GM21528 (cell line): ENCODE measurements around the gene CWC22.
"Not testable (repeated sequence)": the region's sequence is repeated elsewhere in the genome, so short reads cannot be mapped to it uniquely, and the experiment has no call there.

Experiments
- ATAC-seq: cut with Tn5 transposase; IDR thresholded peaks from one replicate; pipeline ENCODE4 v1.9.1; 2021; ENCODE audit warnings: mild to moderate bottlenecking, moderate library complexity; ENCODE audit not compliant: unreplicated experiment, low FRiP score

CWC22 gene

GRCh38 chr2:180006781-180007579 lies at the start of gene CWC22:
Gene CWC22 (minus strand): TSS chr2:180007297. CDS start chr2:179993341, 13,956 bp downstream.
- peak; percentile 99 for ATAC-seq

GRCh38 chr2:180056367-180057118 lies 49.4 kb upstream of the CWC22 start:
- no peak for ATAC-seq

GRCh38 chr2:180054576-180054975 lies 47.5 kb upstream of the CWC22 start:
- not testable (repeated sequence) for ATAC-seq

- no peak for ATAC-seq
Measured at GRCh38 chr2:180050246-180050645, 43.1 kb upstream of the CWC22 start.

GRCh38 chr2:180048251-180048650 lies 41.2 kb upstream of the CWC22 start:
- ATAC-seq: no peak

GRCh38 chr2:180046776-180047175 lies 39.7 kb upstream of the CWC22 start:
- ATAC-seq: no peak

DNA sequence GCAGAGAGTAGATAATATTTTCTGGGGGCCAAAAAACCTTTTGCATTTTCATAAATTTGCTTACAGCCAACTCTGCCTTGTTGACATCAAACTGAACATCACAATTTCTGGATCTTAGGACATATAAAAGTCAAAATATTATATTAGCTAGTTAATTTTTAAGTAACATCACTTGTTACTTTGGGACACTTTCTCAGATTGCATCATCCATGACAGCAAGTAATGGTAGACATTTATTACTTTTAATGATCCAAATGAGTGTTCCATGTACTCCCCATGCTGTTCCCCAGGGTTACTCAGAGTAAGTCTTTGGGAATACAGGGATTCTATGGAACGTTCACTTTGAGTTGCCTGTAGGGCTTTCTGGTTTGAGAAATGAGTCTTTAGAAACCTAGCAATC lies 39.1 kb upstream of the CWC22 start:
- no peak for ATAC-seq

- ATAC-seq: no peak
Measured at GRCh38 chr2:180040146-180040925, 33.2 kb upstream of the CWC22 start.

DNA sequence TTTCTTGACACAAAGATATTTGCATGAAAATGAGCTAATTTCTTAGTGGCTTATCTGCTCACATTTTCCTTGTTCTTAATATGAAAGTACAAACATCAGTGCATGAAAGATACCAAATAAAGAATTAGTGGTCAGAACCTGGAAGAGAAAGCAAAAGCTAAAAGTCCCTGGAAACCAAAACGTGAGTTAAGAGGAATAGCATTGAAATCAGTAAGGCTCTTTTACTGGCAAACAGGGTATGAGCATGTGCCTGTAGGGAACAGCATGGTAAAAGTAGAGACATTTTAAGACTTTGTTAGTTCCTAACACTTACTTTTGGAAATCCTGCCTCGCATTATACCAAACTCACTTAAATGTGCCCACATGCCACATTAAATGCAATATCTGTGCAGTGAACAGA lies 31.9 kb upstream of the CWC22 start:
- no peak for ATAC-seq

- ATAC-seq: no peak
Measured at GRCh38 chr2:180033993-180034894, 27.1 kb upstream of the CWC22 start.

- ATAC-seq: no peak
Measured at GRCh38 chr2:180029575-180029974, 22.5 kb upstream of the CWC22 start.

DNA sequence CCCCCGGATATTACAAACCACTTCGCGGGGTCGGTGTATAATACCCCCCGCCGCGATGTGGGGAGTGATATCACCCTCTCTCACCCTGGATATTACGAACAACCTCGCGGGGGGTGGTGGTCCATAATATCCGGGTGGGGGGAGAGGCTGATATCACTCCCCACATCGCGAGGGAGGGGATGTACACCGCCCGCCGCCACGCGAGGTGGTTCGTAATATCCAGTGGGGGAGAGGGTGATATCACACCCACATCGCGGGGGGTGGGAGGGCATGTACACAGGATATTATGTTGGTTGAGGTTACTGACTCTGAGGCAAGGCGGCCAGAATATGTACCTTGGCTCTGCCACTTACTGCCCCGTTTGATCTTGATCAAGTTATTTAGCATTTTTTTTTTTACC lies 14.8 kb upstream of the CWC22 start:
- no peak for ATAC-seq

DNA sequence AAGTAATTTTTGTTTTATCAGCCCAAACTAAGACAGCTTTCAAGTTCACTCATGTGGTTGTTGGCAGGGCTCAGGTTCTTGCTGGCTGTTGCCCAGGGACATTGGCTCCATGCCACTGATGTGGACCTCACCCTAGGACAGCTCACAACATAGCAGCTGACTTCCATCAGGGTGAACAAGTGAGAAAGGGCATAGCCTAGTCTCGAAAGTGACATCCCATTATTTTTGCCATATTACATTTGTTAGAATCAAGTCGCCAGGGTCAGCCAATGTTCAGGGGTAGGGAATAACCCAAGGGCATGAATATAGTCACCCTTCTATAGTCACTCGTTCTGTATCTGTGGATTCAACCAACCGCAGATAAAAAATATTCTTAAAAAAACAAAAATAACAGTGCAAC lies 10.7 kb upstream of the CWC22 start:
- ATAC-seq: no peak

DNA sequence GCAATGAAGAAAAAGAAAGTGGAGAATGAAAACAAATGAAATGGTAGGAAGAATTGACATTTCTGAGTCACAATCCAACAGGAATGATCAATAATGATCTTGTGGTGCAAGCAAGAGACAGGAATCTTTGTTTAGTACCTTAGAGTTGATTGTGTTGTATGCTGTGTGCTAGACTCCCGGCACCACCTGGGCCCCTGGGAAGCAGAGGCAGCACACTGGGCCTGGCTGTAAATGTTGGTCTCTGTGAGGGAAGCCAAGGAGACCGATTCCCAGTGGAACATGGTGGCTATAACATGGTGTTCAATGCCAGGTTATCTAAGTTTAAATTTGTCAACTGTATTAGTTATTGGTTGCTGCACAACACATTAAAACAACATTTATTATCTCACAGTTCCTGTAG lies 9.8 kb upstream of the CWC22 start:
- no peak for ATAC-seq

DNA sequence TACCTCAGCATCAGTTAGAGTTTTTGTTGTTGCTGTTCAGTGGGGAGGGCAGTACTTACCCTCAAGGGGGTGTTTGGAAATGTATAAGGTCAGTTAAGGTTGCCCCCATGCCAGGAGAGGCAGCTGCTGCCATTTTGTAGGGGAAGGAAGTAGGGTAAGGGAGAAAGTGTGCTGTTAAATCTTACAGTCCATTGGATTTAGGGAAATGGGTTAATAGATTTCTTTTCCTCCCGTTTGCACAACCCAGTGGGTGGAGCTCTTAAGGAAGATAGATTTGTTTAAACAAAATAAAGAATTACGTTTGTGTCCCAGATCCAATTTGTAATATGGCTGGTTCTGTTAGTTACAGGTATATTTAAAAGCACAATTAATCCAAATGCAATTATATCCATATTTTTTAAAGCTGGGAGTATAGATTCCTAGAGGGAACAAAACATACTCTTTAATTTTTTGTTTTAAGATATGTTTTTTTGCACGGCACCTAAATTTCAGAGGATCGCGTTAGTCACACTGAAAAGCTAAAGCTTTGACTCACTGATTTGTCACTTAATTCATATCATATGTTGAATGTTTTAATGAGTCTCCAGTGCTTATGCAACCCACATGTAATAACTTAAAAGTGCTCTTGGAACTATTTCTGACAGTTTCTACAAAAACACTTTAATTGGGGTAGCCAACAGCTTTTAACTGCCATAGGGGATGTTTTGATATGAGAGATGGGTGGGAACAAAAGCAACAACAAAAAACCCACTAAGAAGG lies 9.0 kb upstream of the CWC22 start:
- no peak for ATAC-seq

DNA sequence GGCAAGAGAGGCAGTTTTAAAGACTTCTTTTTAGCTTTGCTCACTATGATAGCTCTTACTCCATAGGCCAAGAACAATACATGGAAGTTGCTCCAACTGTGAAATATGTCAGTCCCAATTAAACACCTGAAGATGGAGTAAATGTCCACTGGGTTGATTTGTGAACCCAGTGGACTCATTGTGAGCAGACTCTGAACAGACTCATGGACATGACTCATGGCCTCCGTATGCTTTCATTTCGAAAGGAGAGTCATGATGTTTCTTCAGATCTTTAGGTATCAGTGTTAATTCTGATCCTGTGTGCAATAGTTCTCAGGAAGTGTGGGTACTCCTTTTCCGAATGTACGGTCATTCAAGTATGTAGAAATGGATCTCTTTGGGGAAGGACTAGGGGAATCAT lies 5.4 kb upstream of the CWC22 start:
- ATAC-seq: no peak

GRCh38 chr2:180010701-180011100 lies 3.6 kb upstream of the CWC22 start:
- ATAC-seq: no peak

- ATAC-seq: no peak
Measured at GRCh38 chr2:180006231-180006630, 866 bp downstream of the CWC22 start.

DNA sequence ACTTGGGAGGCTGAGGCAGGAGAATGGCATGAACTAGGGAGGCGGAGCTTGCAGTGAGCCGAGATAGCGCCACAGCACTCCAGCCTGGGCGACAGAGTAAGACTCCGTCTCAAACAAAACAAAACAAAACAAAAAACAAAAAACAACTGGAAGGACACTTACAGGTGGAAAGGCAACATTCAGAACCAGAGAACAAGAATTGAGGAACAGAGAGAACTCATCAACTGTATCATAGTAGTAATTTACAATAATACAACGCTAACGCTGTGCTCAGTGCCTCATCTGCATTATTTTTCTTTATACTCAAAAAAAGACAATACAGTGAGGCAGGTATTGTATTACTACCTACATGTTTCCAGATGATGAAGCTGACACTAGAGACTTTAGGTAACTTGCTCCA lies 1.6 kb downstream of the CWC22 start:
- not testable (repeated sequence) for ATAC-seq
